ENCODE measurements around the gene CCDC9B.

GRCh38 chr15:40306371-40306770, 34.4 kb downstream of the CCDC9B start:
- TF ChIP-seq CTCF (IDR thresholded peaks at IDR 0.05 in 8 of 11, conservative IDR thresholded peaks at IDR 0.05 in 3 of 11), result no peak
- no peak for TF ChIP-seq POLR2A (IDR thresholded peaks at IDR 0.05)

Measured in spleen (tissue), 7 donors.